K562 (cell line): ENCODE data around the gene DYRK1A. TPM values are rescaled to one million over a fixed set of nuclear protein-coding genes. Genes with fewer than 3 reads are reported as not detected.

Experiments used
- BRD4 ChIP-seq: fragments of 200-600 bp; sonication (generic); IDR thresholded peaks from 2 replicates; pipeline ENCODE4 v1.6.1; 2017; ENCODE audit warnings: inconsistent platforms
- CBFA2T2 ChIP-seq: fragments of 450-650 bp; conservative IDR thresholded peaks from 2 replicates; pipeline ENCODE4 v1.6.1; 2017; ENCODE audit warnings: mild to moderate bottlenecking
- CC2D1A ChIP-seq: fragments of 450-650 bp; IDR thresholded peaks from 2 replicates; pipeline ENCODE4 v1.6.1; 2017; ENCODE audit warnings: mild to moderate bottlenecking
- DPF2 ChIP-seq: fragments of 450-650 bp; IDR thresholded peaks from 2 replicates; pipeline ENCODE4 v1.6.1; 2016
- EHMT2 ChIP-seq: fragments of 450-650 bp; IDR thresholded peaks from 2 replicates; pipeline ENCODE4 v1.6.1; 2018; ENCODE audit warnings: antibody characterized with exemption
- ETS2 ChIP-seq: IDR thresholded peaks from 2 replicates; pipeline ENCODE4 v1.6.1; 2016; ENCODE audit warnings: borderline replicate concordance, missing genetic modification characterization, mild to moderate bottlenecking, moderate library complexity, missing compliant biosample characterization; ENCODE audit not compliant: poor library complexity, severe bottlenecking
- KDM1A ChIP-seq, 2 experiments: fragments of 450-650 bp; IDR thresholded peaks; 2 replicates each; pipeline ENCODE4 v1.6.1; 2016; ENCODE audit warnings: mild to moderate bottlenecking in 2 of 2
- MTA2 ChIP-seq: fragments of 450-650 bp; IDR thresholded peaks from 2 replicates; pipeline ENCODE4 v1.6.1; 2016; ENCODE audit warnings: low read depth
- NCOR1 ChIP-seq: fragments of 450-650 bp; IDR thresholded peaks from 2 replicates; pipeline ENCODE4 v1.6.1; 2016; ENCODE audit warnings: mild to moderate bottlenecking, moderate library complexity
- NFIC ChIP-seq: fragments of 450-650 bp; IDR thresholded peaks from 2 replicates; pipeline ENCODE4 v1.6.1; 2017; ENCODE audit warnings: mild to moderate bottlenecking, inconsistent platforms
- RNF219 ChIP-seq: fragments of 250-450 bp; sonication (Bioruptor Pico); IDR thresholded peaks from 2 replicates; pipeline ENCODE4 v1.5.0; 2022; ENCODE audit warnings: mild to moderate bottlenecking
- SFPQ ChIP-seq: fragments of 200-400 bp; formaldehyde crosslinking; IDR thresholded peaks from 2 replicates; pipeline ENCODE4 v1.6.1; 2017; ENCODE audit warnings: mild to moderate bottlenecking, low read depth, low read length, moderate library complexity
- SMAD4 ChIP-seq: fragments of 250-450 bp; sonication (Bioruptor Pico); conservative IDR thresholded peaks from 2 replicates; pipeline ENCODE4 v1.8.0; 2021; ENCODE audit warnings: inconsistent platforms, mild to moderate bottlenecking, moderate library complexity
- SMARCC2 ChIP-seq: fragments of 450-650 bp; IDR thresholded peaks from 2 replicates; pipeline ENCODE4 v1.6.1; 2017; ENCODE audit warnings: antibody characterized with exemption, moderate library complexity, mild to moderate bottlenecking, low read depth
- TEAD4 ChIP-seq, 2 experiments: sonication (generic) in 1 of 2; formaldehyde crosslinking in 1 of 2; IDR thresholded peaks; 2 replicates each; pipeline versions ENCODE4 v1.6.1 to v1.8.0; 2012 to 2022; ENCODE audit warnings: borderline replicate concordance in 1 of 2, inconsistent platforms in 1 of 2, low read length in 1 of 2, mild to moderate bottlenecking in 1 of 2, missing genetic modification reagents in 1 of 2
- ZNF57 ChIP-seq: fragments of 450-650 bp; formaldehyde crosslinking; IDR thresholded peaks from 2 replicates; pipeline ENCODE4 v1.4.0; 2020; ENCODE audit warnings: mild to moderate bottlenecking, moderate library complexity
- polyA plus RNA-seq, 8 experiments: library from polyadenylated mRNA; depleted of rRNA in 4 of 8; stranded (reverse) in 5 of 8; unstranded in 3 of 8; fragments of >200 nt; fragmentation: Nextera tagmentation in 2 of 8; fragmentation: Illumina TruSeq in 1 of 8; extraction: Ambion mirVana in 2 of 8; extraction: Trizol in 1 of 8; gene quantifications; 2 replicates each; pipeline versions ENCODE4 v1.2.1 to v1.2.3, GENCODE V29; 2011 to 2014; ENCODE audit warnings: inconsistent platforms in 1 of 8, missing spikeins in 1 of 8
- total RNA-seq, 7 experiments: library from RNA; depleted of rRNA in 6 of 7; stranded (reverse); fragments of >200 nt in 6 of 7; fragmentation: Illumina TruSeq in 2 of 7; extraction: Trizol in 2 of 7; gene quantifications; 2 replicates each; pipeline versions ENCODE4 v1.2.1 to v1.2.3, GENCODE V29; 2011 to 2021; ENCODE audit warnings: low replicate concordance in 1 of 7

Gene DYRK1A
- total and polyA plus RNA-seq, 9 of the 15 experiments (the other 6 are each of a cell fraction or from before 2014, with no cell fraction given), result 3.7 to 64.8 (median 42.3) TPM

- TF ChIP-seq SFPQ (no peak), EHMT2 (0 out of 2 replicates have a peak, but pooled peaks have one; percentile 34), RNF219 (CRISPR knock-in tag) (no peak), DPF2 (peak; percentile 83), SMARCC2 (peak; percentile 25; the same call in 1 of the 2 replicates), ETS2 (tag) (no peak), BRD4 (no peak), MTA2 (peak; percentile 52; the same call in 1 of the 2 replicates), NCOR1 (peak; percentile 93), SMAD4 (CRISPR knock-in tag) (peak; percentile 61; the same call in 1 of the 2 replicates), CC2D1A (peak; percentile 86; the same call in 1 of the 2 replicates), ZNF57 (CRISPR knock-in tag) (no peak), NFIC (peak; percentile 73), TEAD4 (IDR thresholded peaks at IDR 0.05; ENCODE audit: low read length) (peak; percentile 67; the same call in 1 of the 2 replicates), TEAD4 (CRISPR knock-in tag; IDR thresholded peaks at IDR 0.05; ENCODE audit: borderline replicate concordance) (no peak), CBFA2T2 (peak; percentile 93), KDM1A (IDR thresholded peaks at IDR 0.05) (peak in 1 of 2 experiments; percentile 34; a peak in 1 of 4 replicates)
Observed at GRCh38 chr21:37425684-37426083, 59.1 kb downstream of the DYRK1A start (continued).
